Fibroblast of lung (primary cell): ENCODE measurements around the gene WDR48. TPM values are rescaled to one million over a fixed set of nuclear protein-coding genes. Genes with fewer than 3 reads are reported as not detected.

Experiments used
- DNase-seq, 2 donors: peaks; one replicate each; pipeline versions ENCODE4 v3.0.0 to v3.0.0-alpha.2; 2010; ENCODE audit warnings: low read depth in 2 of 2
- H2AFZ ChIP-seq: 2 replicates; pipeline ENCODE4 v1.5.1; 2012; ENCODE audit warnings: low read length, control low read depth, inconsistent platforms
- H3K27ac ChIP-seq: 2 replicates; pipeline ENCODE4 v1.5.1; 2011; ENCODE audit warnings: low read length, control low read depth; ENCODE audit not compliant: insufficient read depth
- H3K27me3 ChIP-seq: 2 replicates; pipeline ENCODE4 v1.5.1; 2011; ENCODE audit warnings: mild to moderate bottlenecking, low read length; ENCODE audit not compliant: control insufficient read depth, insufficient read depth
- H3K36me3 ChIP-seq: 2 replicates; pipeline ENCODE4 v1.5.1; 2011; ENCODE audit warnings: low read length; ENCODE audit not compliant: control insufficient read depth, insufficient read depth
- H3K4me1 ChIP-seq: 2 replicates; pipeline ENCODE4 v1.5.1; 2011; ENCODE audit warnings: low read length; ENCODE audit not compliant: control insufficient read depth, insufficient read depth; ENCODE audit errors: extremely low read depth
- H3K4me2 ChIP-seq: 2 replicates; pipeline ENCODE4 v1.5.1; 2011; ENCODE audit warnings: low read length, control low read depth; ENCODE audit not compliant: insufficient read depth; ENCODE audit errors: extremely low read depth
- H3K4me3 ChIP-seq, 4 experiments: fragments of 200-600 bp in 1 of 4; sonication (generic) in 1 of 4; replicated peaks in 1 of 4; 2 replicates each; pipeline ENCODE4 v1.5.1; 2011 to 2016; ENCODE audit warnings: low read length in 4 of 4, low read depth in 3 of 4, mild to moderate bottlenecking in 3 of 4, control low read depth in 2 of 4, inconsistent platforms in 1 of 4, mixed read lengths in 1 of 4; ENCODE audit not compliant: insufficient read depth in 1 of 4; ENCODE audit errors: control extremely low read depth in 1 of 4
- H3K79me2 ChIP-seq: 2 replicates; pipeline ENCODE4 v1.5.1; 2012; ENCODE audit warnings: mild to moderate bottlenecking, low read length, inconsistent platforms; ENCODE audit not compliant: control insufficient read depth, insufficient read depth
- H3K9ac ChIP-seq: 2 replicates; pipeline ENCODE4 v1.5.1; 2011; ENCODE audit warnings: mild to moderate bottlenecking, low read length, control low read depth; ENCODE audit not compliant: insufficient read depth
- H3K9me3 ChIP-seq: 2 replicates; pipeline ENCODE4 v1.5.1; 2012; ENCODE audit warnings: low read depth, low read length; ENCODE audit not compliant: control insufficient read depth, insufficient read depth
- H4K20me1 ChIP-seq: 2 replicates; pipeline ENCODE4 v1.5.1; 2011; ENCODE audit warnings: low read length; ENCODE audit not compliant: control insufficient read depth, insufficient read depth; ENCODE audit errors: extremely low read depth
- EZH2 ChIP-seq: IDR thresholded peaks from 2 replicates; pipeline ENCODE4 v1.5.1; 2012; ENCODE audit warnings: low read length, control low read depth, mild to moderate bottlenecking; ENCODE audit errors: missing control alignments
- polyA plus RNA-seq, 2 donors: library from polyadenylated mRNA; depleted of rRNA in 1 of 2; stranded (reverse) in 1 of 2; unstranded in 1 of 2; fragments of >200 nt; gene quantifications; 2 replicates each; pipeline ENCODE4 v1.2.1, GENCODE V29; 2011 to 2012; ENCODE audit warnings: missing spikeins in 1 of 2
- total RNA-seq: library from RNA; depleted of rRNA; stranded (reverse); fragments of >200 nt; gene quantifications from 2 replicates; pipeline ENCODE4 v1.2.1, GENCODE V29; 2014
- TF ChIP-seq, protein P1 (sequence below), 2 donors: IDR thresholded peaks in 1 of 2; conservative IDR thresholded peaks in 1 of 2; 1 replicate in 1 of 2; 2 replicates in 1 of 2; pipeline ENCODE4 v1.5.1; 2011 to 2012; ENCODE audit warnings: low read length in 2 of 2, control low read depth in 1 of 2, inconsistent platforms in 1 of 2, low read depth in 1 of 2, mild to moderate bottlenecking in 1 of 2

WDR48 gene
- total and polyA plus RNA-seq, 2 donors (not counting 1 experiment from before 2014, with no cell fraction given), result 35.1 to 44.9 TPM

GRCh38 chr3:39112113-39112512, 60.3 kb downstream of the WDR48 start:
- Histone ChIP-seq H2AFZ (no peak overlapping the region), H3K27me3 (no peaks in the 10 kb centered on the region), H3K9ac (no peak overlapping the region), H3K79me2 (no peaks in the 10 kb centered on the region), H4K20me1 (no peaks in the 10 kb centered on the region), H3K4me2 (no peak overlapping the region), H3K4me3 (no peak overlapping the region), H3K27ac (no peak overlapping the region), H3K4me1 (peaks cover 3% of the 10 kb centered on the region), H3K36me3 (no peaks in the 10 kb centered on the region), H3K9me3 (no peaks in the 10 kb centered on the region)
- no peak for TF ChIP-seq EZH2
- TF ChIP-seq, protein P1, sequence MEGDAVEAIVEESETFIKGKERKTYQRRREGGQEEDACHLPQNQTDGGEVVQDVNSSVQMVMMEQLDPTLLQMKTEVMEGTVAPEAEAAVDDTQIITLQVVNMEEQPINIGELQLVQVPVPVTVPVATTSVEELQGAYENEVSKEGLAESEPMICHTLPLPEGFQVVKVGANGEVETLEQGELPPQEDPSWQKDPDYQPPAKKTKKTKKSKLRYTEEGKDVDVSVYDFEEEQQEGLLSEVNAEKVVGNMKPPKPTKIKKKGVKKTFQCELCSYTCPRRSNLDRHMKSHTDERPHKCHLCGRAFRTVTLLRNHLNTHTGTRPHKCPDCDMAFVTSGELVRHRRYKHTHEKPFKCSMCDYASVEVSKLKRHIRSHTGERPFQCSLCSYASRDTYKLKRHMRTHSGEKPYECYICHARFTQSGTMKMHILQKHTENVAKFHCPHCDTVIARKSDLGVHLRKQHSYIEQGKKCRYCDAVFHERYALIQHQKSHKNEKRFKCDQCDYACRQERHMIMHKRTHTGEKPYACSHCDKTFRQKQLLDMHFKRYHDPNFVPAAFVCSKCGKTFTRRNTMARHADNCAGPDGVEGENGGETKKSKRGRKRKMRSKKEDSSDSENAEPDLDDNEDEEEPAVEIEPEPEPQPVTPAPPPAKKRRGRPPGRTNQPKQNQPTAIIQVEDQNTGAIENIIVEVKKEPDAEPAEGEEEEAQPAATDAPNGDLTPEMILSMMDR (conservative IDR thresholded peaks at IDR 0.05 in 1 of 2, IDR thresholded peaks at IDR 0.05 in 1 of 2; ENCODE audit: low read depth in 1 of 2, low read length in 2 of 2), result no peak
- DNase-seq, result no peak

- Histone ChIP-seq H3K4me3 (no peak overlapping the region), H3K27me3 (no peaks in the 10 kb centered on the region), H3K27ac (no peak overlapping the region), H3K4me1 (peaks cover 3% of the 10 kb centered on the region), H3K9ac (no peak overlapping the region), H3K4me2 (no peak overlapping the region), H2AFZ (no peak overlapping the region), H3K9me3 (no peaks in the 10 kb centered on the region), H4K20me1 (no peaks in the 10 kb centered on the region), H3K79me2 (no peaks in the 10 kb centered on the region), H3K36me3 (no peaks in the 10 kb centered on the region)
- no peak for TF ChIP-seq EZH2
- TF ChIP-seq, protein P1 (conservative IDR thresholded peaks at IDR 0.05 in 1 of 2, IDR thresholded peaks at IDR 0.05 in 1 of 2; ENCODE audit: low read depth in 1 of 2, low read length in 2 of 2), result no peak
- no peak for DNase-seq
Observed at GRCh38 chr3:39112535-39112934, 60.7 kb downstream of the WDR48 start.

- Histone ChIP-seq H3K4me3 (no peak overlapping the region), H3K36me3 (no peaks in the 10 kb centered on the region), H2AFZ (no peak overlapping the region), H3K79me2 (no peaks in the 10 kb centered on the region), H3K4me2 (no peak overlapping the region), H4K20me1 (no peaks in the 10 kb centered on the region), H3K27ac (no peak overlapping the region), H3K9ac (no peak overlapping the region), H3K9me3 (no peaks in the 10 kb centered on the region), H3K4me1 (peaks cover 1% of the 10 kb centered on the region), H3K27me3 (no peaks in the 10 kb centered on the region)
- TF ChIP-seq EZH2, result no peak
- TF ChIP-seq, protein P1 (conservative IDR thresholded peaks at IDR 0.05 in 1 of 2, IDR thresholded peaks at IDR 0.05 in 1 of 2; ENCODE audit: low read depth in 1 of 2, low read length in 2 of 2), result no peak
- no peak for DNase-seq
Observed at GRCh38 chr3:39113291-39113690, 61.5 kb downstream of the WDR48 start.
